K562 treated with DMSO at 1 percent for 12 hours (cell line): ENCODE measurements around the gene MRPL46. TPM values are rescaled to one million over a fixed set of nuclear protein-coding genes. Genes with fewer than 3 reads are reported as not detected.

Experiments used
- total RNA-seq: library from RNA; unstranded; fragments of 300-600 nt; gene quantifications from 2 replicates; pipeline ENCODE4 v1.2.3, GENCODE V29; 2022; ENCODE audit not compliant: insufficient read depth

MRPL46 gene
- total RNA-seq = 30.4 and 30.8 TPM in 2 replicates

DNA sequence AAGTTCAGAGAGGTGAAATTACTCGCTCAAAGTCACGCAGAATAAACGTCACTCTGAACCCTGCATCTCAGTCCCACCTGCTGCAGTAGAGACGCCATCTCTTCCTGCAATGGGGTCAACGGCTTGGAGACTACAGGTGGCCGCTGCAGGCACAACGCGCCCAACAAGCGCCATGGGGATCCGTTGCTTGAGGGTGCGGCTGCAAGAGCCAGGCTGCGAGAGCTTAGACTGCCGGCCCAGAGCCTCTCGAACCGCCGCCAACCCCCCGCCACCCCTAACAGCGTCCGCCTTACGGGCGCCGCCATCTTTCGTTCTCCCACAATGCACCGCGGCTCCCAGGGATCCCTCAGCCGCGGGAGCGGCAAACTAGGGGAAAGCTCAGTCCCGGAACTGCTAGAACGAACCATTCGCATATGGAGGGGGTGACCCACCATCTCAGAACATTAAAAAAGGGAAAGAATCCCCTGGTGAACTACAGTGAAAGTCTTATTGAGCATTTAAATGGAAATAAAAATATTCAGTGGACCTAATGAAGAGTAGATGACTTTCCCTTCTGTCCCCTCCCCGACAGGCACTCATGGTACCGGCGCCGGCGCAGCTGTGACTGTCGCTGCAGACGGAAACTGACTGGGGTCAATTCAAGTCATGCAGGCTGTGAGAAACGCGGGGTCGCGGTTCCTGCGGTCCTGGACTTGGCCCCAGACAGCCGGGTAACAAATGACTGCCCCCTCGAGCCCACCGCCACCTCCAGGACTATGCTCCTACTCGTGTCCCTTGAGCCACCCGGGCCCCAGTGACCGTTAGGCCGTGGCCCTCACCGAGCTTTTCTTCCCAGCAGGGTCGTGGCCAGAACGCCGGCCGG is at the start of gene MRPL46, which contains the start of gene MRPS11:
MRPL46 (minus strand) TSS at position 316 of the 862 bp plus-strand sequence; CDS start at position 305, 11 bp downstream.
MRPS11 (plus strand) TSS at position 636 of the 862 bp plus-strand sequence; CDS start at position 646, 10 bp downstream.

Other genes with a start within 250 kb of the MRPL46 start
- gene NTRK3, start 210.6 kb downstream of the MRPL46 start, total RNA-seq = not detected in 2 replicates
- gene MRPS11, start 320 bp upstream of the MRPL46 start, total RNA-seq = 50.5 and 63.8 TPM in 2 replicates
- gene DET1, start 79.3 kb upstream of the MRPL46 start, total RNA-seq = 1.3 and 7.8 TPM in 2 replicates
- 7.1 and 9.5 TPM in 2 replicates for gene AEN, start 154.0 kb upstream of the MRPL46 start, total RNA-seq
- gene ISG20, start 171.6 kb upstream of the MRPL46 start, total RNA-seq = 2.0 and 3.5 TPM in 2 replicates